Fibroblast of mammary gland (primary cell): ENCODE results near the gene NPRL2.

Experiments
- DNase-seq: peaks from one replicate; pipeline ENCODE4 v3.0.0-alpha.2; 2010; ENCODE audit warnings: low read depth
- H3K4me3 ChIP-seq: 2 replicates; pipeline ENCODE4 v1.5.1; 2011; ENCODE audit warnings: low read depth, mild to moderate bottlenecking, low read length, moderate library complexity; ENCODE audit not compliant: control insufficient read depth
- TF ChIP-seq, protein P1 (sequence below): conservative IDR thresholded peaks from 2 replicates; pipeline ENCODE4 v1.5.1; 2011; ENCODE audit warnings: low read depth, low read length, inconsistent platforms; ENCODE audit not compliant: control insufficient read depth, insufficient read depth

The NPRL2 gene

DNA sequence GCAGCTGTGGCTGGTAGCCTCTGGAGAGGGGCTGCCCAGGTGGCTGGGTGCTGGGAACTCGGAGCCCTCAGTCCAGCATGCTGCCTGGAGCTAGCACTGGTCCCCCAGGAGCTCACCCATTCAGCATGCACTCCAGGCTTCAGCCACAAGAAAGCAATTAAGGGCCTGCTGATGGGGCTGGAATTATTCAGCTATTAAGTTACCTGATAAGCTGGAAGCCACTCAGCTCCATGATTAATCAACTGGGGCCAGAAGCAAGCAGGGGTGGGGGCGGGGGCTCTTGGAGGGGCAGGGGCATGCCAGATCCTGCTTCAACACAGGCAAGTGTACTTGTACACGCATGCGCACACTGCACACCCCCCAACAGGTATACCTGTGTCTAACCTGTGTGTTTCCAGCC lies 30.8 kb upstream of the NPRL2 start:
- no peak for DNase-seq
- no peak overlapping the region for H3K4me3 ChIP-seq
- TF ChIP-seq, protein P1, sequence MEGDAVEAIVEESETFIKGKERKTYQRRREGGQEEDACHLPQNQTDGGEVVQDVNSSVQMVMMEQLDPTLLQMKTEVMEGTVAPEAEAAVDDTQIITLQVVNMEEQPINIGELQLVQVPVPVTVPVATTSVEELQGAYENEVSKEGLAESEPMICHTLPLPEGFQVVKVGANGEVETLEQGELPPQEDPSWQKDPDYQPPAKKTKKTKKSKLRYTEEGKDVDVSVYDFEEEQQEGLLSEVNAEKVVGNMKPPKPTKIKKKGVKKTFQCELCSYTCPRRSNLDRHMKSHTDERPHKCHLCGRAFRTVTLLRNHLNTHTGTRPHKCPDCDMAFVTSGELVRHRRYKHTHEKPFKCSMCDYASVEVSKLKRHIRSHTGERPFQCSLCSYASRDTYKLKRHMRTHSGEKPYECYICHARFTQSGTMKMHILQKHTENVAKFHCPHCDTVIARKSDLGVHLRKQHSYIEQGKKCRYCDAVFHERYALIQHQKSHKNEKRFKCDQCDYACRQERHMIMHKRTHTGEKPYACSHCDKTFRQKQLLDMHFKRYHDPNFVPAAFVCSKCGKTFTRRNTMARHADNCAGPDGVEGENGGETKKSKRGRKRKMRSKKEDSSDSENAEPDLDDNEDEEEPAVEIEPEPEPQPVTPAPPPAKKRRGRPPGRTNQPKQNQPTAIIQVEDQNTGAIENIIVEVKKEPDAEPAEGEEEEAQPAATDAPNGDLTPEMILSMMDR, result no peak

DNA sequence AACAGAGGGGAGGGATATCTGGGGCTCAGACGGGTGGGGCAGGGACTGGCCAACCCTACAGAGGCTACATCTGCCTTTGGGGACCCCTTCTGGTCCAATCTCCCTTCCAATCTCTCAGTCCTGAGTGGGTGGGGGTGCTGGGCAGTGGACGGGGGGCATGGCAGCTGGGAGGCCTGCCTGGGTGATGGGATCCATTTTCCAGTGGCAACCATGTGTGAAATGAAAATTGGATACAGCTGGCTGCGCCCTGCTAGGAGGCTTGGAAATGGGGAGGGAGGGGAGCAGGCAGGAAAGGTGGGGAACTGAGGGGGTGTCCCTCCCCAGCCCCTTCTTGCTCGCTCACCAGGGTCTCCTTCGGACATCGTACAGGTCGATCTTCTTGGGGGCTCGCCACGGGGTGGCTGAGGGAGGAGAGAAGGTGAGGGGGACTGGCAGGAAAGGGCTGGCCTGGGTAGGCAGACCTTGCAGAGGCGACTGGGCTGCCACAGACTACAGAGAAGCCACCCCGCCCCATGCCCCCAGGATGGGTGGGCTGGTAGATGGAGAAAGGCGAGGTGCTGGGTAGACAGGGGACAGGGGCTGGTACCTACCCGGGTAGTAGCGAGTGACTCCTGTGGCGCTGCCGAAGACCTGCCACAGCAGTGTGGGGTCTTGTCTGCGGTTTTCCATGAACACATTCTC lies 30.0 kb upstream of the NPRL2 start:
- DNase-seq, result no peak
- no peak overlapping the region for H3K4me3 ChIP-seq
- TF ChIP-seq, protein P1, result no peak

DNA sequence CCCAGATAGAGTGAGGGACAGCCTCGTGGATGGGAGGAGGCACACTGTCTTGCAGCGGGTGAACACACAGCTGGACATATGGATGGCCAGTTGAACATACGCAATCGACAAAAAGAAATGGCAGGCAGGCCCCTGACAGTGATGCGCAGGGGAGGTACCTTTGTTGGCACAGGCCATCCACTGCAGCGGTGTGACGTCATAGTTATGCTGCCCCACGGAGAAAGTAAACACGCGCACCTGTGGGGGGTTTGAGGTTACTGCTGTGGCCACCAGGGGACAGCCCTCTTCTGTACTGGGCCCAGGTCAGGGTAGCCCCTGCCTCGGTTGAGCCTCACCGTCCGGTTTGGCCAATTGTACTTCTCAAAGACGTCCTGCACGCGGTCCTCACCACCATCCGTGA lies 28.2 kb upstream of the NPRL2 start:
- H3K4me3 ChIP-seq, result no peak overlapping the region
- TF ChIP-seq, protein P1, result no peak
- DNase-seq, result no peak

DNA sequence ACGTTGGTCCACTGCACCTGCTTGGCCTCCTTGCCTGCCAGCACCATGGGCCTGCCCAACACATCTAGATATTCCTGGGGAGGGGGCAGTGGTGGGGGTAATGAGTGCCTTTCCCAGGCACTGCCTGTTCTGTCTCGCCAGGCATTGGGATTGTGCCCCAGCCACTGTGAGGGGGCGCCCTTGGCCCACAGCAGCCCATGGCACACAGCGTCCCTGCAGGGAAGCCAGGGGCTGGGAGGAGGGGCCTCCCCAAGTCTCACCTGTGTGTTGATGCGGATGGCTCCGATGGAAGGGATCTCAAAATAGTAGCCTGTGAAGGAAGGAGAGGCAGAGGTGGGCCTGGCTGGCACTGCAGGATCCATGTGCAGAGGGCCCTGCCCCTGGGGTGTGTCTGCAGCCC lies 27.4 kb upstream of the NPRL2 start:
- no peak overlapping the region for H3K4me3 ChIP-seq
- no peak for DNase-seq
- TF ChIP-seq, protein P1, result no peak

DNA sequence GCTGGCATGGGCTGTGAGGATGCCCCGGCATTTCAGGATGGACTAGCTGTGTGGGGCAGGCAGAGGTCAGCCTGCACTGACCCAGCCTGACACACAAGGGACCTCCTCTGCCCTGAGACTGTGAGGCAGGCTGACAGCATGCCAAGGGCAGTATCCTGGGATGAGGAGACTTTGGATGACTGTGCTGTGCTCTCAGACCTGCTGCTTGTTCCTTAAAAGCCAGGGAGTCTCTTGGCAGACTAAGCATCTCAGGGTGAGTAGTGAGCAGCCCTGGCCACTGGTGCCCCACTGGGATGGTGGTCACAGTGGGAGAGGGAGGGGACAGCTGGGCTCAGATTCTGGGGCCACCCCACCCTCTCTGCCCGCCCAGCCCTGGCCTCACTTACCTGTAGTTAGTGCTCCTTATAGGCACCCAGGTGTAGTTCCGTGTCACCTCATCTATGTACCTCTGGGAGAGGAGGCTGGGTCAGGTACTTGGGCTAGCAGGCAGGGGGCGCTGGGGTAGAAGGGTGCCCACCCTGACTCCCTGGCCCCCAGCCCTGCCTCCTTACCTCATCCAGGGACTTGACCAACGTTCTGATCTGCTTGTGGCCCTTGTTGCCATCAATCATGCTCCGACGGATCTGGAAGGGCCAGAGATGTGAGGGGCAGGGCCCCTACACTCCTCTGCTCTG lies 24.8 kb upstream of the NPRL2 start:
- TF ChIP-seq, protein P1, result no peak
- no peak overlapping the region for H3K4me3 ChIP-seq
- no peak for DNase-seq

DNA sequence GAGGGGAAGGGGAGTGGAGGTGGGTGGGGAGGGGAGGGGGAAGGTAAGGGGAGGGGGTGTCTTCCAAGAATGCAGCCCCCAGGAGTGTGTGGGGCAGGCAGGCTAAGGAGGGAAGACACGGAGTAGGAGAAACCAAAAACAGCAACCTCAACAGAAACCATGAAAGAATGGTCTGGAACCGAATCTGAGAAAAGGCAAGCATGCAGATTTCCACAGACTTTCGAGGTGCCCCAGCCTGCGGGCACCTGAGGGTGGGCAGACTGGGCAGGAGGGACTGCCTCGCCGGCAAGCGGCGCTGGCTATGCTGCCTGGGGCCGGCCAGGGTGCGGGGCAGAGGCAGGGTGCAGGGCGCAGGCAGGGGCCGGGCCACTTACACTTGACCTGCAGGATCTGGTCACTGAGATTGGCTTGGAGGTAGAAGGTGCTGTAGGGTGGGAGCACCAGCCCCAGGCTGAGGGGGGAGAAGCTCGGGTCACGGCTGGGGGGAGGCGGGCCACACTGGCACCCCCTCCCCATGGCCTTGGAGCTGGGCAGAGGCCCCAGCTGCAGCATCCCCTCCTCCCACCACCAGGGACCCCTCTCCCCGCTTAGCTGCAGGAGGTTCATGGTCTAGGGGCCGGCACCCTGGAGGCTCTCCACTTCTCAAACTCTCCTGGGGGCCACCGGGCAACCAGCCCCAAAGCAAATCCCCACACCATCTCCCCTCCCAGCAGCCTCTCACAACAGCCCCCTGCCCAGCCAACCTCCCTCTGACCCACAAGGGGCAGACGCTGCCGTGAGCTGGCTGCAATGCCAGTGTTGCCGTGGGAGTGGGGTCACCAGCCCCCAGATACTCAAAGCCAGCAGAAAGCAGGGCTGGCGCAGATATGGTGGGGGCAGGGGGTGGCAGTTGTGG lies 24.0 kb upstream of the NPRL2 start:
- no peak for DNase-seq
- TF ChIP-seq, protein P1, result no peak
- no peak overlapping the region for H3K4me3 ChIP-seq
